ENCODE measurements around the gene CR1L. TPM values are rescaled to one million over a fixed set of nuclear protein-coding genes. Genes with fewer than 3 reads are reported as not detected.

Gene CR1L
- total and polyA plus RNA-seq, 9 of the 15 experiments (the other 6 are each of a cell fraction or from before 2014, with no cell fraction given), result 10.1 to 74.8 (median 34.3) TPM

DNA sequence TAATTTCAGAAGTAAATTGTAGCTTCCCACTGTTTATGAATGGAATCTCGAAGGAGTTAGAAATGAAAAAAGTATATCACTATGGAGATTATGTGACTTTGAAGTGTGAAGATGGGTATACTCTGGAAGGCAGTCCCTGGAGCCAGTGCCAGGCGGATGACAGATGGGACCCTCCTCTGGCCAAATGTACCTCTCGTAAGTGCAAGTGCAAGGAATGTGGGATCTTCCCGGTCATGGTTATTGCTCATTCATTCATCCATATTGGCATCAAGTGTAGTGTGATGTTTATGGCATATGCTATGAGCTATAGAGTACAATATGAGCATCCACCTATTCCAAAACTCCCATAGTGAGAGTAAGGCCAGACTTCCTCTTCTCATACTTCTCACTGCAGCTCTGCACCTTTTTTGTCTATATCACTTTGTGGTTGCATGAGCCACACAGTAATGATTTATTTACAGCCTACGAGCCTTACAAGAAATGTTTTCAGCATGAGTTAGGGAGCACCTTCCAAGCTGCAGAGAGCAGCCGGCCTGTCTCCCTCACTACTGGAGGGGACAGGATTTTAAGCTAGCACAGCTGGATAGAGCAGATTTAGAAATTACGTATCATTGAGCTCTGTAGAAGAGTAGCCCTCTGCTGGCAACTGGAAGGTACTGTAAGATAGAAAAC lies 24.9 kb upstream of the CR1L start (continued):
- TF ChIP-seq, protein P1, sequence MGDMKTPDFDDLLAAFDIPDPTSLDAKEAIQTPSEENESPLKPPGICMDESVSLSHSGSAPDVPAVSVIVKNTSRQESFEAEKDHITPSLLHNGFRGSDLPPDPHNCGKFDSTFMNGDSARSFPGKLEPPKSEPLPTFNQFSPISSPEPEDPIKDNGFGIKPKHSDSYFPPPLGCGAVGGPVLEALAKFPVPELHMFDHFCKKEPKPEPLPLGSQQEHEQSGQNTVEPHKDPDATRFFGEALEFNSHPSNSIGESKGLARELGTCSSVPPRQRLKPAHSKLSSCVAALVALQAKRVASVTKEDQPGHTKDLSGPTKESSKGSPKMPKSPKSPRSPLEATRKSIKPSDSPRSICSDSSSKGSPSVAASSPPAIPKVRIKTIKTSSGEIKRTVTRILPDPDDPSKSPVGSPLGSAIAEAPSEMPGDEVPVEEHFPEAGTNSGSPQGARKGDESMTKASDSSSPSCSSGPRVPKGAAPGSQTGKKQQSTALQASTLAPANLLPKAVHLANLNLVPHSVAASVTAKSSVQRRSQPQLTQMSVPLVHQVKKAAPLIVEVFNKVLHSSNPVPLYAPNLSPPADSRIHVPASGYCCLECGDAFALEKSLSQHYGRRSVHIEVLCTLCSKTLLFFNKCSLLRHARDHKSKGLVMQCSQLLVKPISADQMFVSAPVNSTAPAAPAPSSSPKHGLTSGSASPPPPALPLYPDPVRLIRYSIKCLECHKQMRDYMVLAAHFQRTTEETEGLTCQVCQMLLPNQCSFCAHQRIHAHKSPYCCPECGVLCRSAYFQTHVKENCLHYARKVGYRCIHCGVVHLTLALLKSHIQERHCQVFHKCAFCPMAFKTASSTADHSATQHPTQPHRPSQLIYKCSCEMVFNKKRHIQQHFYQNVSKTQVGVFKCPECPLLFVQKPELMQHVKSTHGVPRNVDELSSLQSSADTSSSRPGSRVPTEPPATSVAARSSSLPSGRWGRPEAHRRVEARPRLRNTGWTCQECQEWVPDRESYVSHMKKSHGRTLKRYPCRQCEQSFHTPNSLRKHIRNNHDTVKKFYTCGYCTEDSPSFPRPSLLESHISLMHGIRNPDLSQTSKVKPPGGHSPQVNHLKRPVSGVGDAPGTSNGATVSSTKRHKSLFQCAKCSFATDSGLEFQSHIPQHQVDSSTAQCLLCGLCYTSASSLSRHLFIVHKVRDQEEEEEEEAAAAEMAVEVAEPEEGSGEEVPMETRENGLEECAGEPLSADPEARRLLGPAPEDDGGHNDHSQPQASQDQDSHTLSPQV (IDR thresholded peaks at IDR 0.05), result 0 out of 2 replicates have a peak, but pooled peaks have one; percentile 44
- TF ChIP-seq, protein P2, sequence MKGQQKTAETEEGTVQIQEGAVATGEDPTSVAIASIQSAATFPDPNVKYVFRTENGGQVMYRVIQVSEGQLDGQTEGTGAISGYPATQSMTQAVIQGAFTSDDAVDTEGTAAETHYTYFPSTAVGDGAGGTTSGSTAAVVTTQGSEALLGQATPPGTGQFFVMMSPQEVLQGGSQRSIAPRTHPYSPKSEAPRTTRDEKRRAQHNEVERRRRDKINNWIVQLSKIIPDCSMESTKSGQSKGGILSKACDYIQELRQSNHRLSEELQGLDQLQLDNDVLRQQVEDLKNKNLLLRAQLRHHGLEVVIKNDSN (CRISPR knock-in tag; IDR thresholded peaks at IDR 0.05), result no peak
- TF ChIP-seq NR4A1 (CRISPR knock-in tag; IDR thresholded peaks at IDR 0.05) (no peak), NR4A1 (tag; IDR thresholded peaks at IDR 0.05) (no peak), RCOR1 (IDR thresholded peaks at IDR 0.05; ENCODE audit: borderline replicate concordance in 1 of 2, low read depth in 2 of 2, low read length in 2 of 2) (peak in 1 of 2 experiments; percentile 59; a peak in 1 of 4 replicates), SRSF9 (IDR thresholded peaks at IDR 0.05; ENCODE audit: borderline replicate concordance, low read depth, low read length) (no peak), RBM39 (optimal IDR thresholded peaks at IDR 0.05; ENCODE audit: low read depth, low read length) (no peak), RHOXF2B (CRISPR knock-in tag; conservative IDR thresholded peaks at IDR 0.05) (no peak), YBX1 (IDR thresholded peaks at IDR 0.05) (no peak), CREB5 (CRISPR knock-in tag; IDR thresholded peaks at IDR 0.05) (no peak), CBFA2T2 (conservative IDR thresholded peaks at IDR 0.05) (peak; percentile 17; the same call in 1 of the 2 replicates), ZNF263 (CRISPR knock-in tag; IDR thresholded peaks at IDR 0.05; ENCODE audit: borderline replicate concordance) (peak; percentile 90; the same call in 1 of the 2 replicates), SMAD1 (IDR thresholded peaks at IDR 0.05; ENCODE audit: low read depth, low read length, partially characterized antibody) (no peak), PHF21A (IDR thresholded peaks at IDR 0.05; ENCODE audit: borderline replicate concordance, low read depth) (no peak), ZBTB33 (CRISPR knock-in tag; IDR thresholded peaks at IDR 0.05) (no peak), JUND (IDR thresholded peaks at IDR 0.05; ENCODE audit: borderline replicate concordance, low read depth, low read length) (peak; percentile 28; the same call in 1 of the 2 replicates), JUND (tag; IDR thresholded peaks at IDR 0.05; ENCODE audit: borderline replicate concordance, low read depth, low read length) (peak; percentile 63; the same call in 2 of the 3 replicates)
- TF ChIP-seq, protein P3, sequence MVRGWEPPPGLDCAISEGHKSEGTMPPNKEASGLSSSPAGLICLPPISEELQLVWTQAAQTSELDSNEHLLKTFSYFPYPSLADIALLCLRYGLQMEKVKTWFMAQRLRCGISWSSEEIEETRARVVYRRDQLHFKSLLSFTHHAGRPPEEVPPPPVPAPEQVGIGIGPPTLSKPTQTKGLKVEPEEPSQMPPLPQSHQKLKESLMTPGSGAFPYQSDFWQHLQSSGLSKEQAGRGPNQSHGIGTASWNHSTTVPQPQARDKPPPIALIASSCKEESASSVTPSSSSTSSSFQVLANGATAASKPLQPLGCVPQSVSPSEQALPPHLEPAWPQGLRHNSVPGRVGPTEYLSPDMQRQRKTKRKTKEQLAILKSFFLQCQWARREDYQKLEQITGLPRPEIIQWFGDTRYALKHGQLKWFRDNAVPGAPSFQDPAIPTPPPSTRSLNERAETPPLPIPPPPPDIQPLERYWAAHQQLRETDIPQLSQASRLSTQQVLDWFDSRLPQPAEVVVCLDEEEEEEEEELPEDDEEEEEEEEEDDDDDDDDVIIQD (CRISPR knock-in tag; IDR thresholded peaks at IDR 0.05), result no peak

Data from K562 (cell line).